ENCODE data around the gene SH3GL2.

SH3GL2 gene

DNA sequence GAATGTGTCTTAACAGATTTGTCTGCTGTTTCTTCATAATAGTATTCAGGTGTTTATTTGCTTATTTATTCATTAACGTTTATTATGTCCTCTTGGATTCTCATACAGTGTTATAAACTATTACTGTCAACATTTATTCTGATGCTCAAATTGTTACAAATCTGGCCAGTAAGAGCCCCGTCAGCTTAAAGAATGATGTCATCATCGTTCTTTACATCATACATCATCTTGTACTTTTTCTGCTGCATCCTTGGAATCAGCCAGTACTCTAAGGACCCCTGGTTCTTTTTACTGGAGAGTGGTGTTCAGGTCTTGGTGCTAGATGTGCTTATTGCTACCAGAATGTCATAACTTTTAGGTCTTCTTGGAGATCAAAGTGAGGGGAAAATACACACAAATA, 86.6 kb downstream of the SH3GL2 start:
- no peak for DNase-seq

GRCh38 chr9:17669206-17669605, 90.3 kb downstream of the SH3GL2 start:
- DNase-seq, result no peak

DNA sequence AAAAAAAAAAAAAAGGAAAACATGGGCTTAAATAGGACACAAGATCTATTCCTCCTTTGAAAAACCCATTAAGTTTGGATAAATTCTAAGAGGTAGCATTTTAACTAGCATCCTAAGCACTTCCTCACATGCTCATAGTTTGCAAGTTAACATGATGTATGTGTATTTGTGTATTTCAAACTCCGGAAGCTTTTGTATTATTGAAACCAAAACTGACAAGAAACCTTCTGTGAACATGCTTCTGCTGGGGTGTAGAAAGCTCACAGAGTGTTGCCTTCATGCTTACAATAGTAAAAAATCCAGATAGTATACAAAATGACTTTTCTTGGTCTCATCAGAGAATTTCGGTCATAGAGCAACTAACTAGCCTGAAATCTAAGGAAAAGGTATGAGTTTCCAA, 103.8 kb downstream of the SH3GL2 start:
- no peak for DNase-seq

- no peak for DNase-seq
Observed at GRCh38 chr9:17688834-17689233, 110.0 kb downstream of the SH3GL2 start.

GRCh38 chr9:17694336-17694735, 115.5 kb downstream of the SH3GL2 start:
- DNase-seq, result no peak

- no peak for DNase-seq
Observed at GRCh38 chr9:17695482-17695881, 116.6 kb downstream of the SH3GL2 start.

- no peak for DNase-seq
Observed at GRCh38 chr9:17699615-17700330, 120.9 kb downstream of the SH3GL2 start.

- DNase-seq, result no peak
Observed at GRCh38 chr9:17706347-17706746, 127.5 kb downstream of the SH3GL2 start.

- no peak for DNase-seq
Observed at GRCh38 chr9:17719053-17719452, 140.2 kb downstream of the SH3GL2 start.

- no peak for DNase-seq
Observed at GRCh38 chr9:17721954-17722353, 143.1 kb downstream of the SH3GL2 start.

GRCh38 chr9:17723656-17724055, 144.8 kb downstream of the SH3GL2 start:
- DNase-seq, result no peak

- DNase-seq, result no peak
Observed at GRCh38 chr9:17725399-17726010, 146.6 kb downstream of the SH3GL2 start.

DNA sequence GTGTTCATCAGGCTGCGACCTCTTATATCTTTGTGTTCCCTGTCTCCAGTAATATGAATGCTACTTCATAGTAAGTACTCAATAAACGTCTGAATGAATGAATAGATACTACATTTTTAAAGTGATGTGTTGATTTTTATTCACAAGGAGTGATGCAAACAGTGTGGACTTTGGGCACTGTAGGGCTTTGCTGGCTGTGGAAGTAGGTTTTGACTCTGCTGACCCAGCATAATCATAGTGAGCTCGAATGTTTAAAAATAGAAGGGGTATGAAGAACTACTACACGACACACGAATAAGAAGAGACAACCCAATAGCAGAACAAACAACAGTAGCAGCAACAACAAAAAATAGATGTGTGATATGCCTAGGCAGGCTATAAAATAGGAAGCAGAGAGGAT, 147.4 kb downstream of the SH3GL2 start:
- no peak for DNase-seq

GRCh38 chr9:17730899-17731298, 152.0 kb downstream of the SH3GL2 start:
- no peak for DNase-seq

- DNase-seq, result no peak
Observed at GRCh38 chr9:17731308-17731707, 152.4 kb downstream of the SH3GL2 start.

DNA sequence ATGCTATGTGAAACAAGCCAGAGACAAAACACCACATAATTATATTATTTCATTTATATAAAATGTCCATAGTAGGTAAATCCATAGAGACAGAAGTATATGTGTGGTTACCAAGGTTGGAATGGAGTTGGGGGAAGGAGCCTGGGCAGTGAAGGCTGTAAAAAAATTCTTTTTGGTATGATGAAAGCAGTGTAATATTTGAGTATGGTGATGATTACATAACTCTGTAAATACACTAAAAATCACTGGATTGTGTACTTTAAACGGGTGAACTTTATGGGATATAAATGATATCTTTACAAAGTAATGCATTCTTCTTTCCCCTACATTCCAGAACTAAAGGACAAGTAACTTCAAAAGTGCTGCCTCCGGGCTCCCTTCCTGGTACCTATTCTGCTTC, 155.8 kb downstream of the SH3GL2 start:
- no peak for DNase-seq

DNA sequence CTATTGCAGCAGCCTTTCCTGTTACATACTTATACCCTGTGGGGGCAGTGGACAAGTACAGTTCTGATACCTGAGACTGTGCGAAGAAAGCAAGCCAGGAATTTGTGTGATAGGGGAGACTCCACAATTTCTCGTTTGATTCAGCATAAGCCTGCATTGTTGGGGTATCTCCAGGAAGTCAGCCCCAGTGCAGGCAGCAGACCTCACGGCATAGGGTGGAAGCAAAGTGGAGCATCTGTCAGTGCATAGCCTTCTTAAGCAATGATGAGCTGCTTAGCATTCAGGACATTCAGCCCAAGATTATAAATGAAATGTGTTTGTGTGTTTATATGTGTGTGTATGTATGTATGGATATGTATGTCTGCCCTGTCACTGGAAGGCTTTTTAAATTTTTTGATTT, 157.0 kb downstream of the SH3GL2 start:
- DNase-seq, result no peak

GRCh38 chr9:17739022-17739421, 160.2 kb downstream of the SH3GL2 start:
- DNase-seq, result no peak

GRCh38 chr9:17739736-17740135, 160.9 kb downstream of the SH3GL2 start:
- no peak for DNase-seq

- peak; percentile 28 for DNase-seq
Observed at GRCh38 chr9:17742067-17742466, 163.2 kb downstream of the SH3GL2 start.

- DNase-seq, result no peak
Observed at GRCh38 chr9:17744786-17745185, 165.9 kb downstream of the SH3GL2 start.

DNA sequence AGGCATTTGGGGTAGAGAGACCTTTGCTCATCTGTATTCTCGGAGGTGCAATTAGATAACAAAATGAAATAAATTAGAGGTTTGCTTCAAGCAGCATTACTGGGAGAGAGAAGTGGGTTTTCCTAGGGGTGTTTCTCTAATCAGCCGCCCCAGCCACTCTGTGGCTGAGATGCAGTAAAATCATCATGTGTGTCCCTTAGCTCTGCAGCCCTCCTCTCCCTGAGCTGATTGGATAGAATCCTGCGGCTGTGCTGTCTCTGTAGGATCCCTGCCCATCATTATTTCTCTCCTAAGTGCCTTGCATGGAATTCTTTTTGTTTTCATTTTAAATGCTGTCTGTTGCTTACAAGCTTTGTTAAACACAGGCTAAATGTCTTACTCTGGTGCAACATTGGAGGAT, 171.4 kb downstream of the SH3GL2 start:
- DNase-seq, result no peak

- no peak for DNase-seq
Observed at GRCh38 chr9:17751486-17751885, 172.6 kb downstream of the SH3GL2 start.

GRCh38 chr9:17752021-17752420, 173.2 kb downstream of the SH3GL2 start:
- no peak for DNase-seq

- DNase-seq, result no peak
Observed at GRCh38 chr9:17757816-17758215, 178.9 kb downstream of the SH3GL2 start.
